Muscle of leg (tissue), 11 donors: Measurements from ENCODE around the gene SSTR5. TPM values are rescaled to one million over a fixed set of nuclear protein-coding genes. Genes with fewer than 3 reads are reported as not detected.
A peak's percentile ranks its signal among the peaks of the same experiment; 100 is the strongest.

Experiments used
- DNase-seq: peaks from one replicate; pipeline ENCODE4 v3.0.0; 2013
- H3K27ac ChIP-seq: one replicate; pipeline ENCODE4 v1.5.1; 2013; ENCODE audit warnings: mild to moderate bottlenecking, low read length, control low read depth
- H3K27me3 ChIP-seq: one replicate; pipeline ENCODE4 v1.6.1; 2013; ENCODE audit warnings: low read length; ENCODE audit not compliant: control insufficient read depth, insufficient read depth
- H3K36me3 ChIP-seq: one replicate; pipeline ENCODE4 v1.6.1; 2013; ENCODE audit warnings: low read length; ENCODE audit not compliant: control insufficient read depth, insufficient read depth
- H3K4me1 ChIP-seq: one replicate; pipeline ENCODE4 v1.6.1; 2013; ENCODE audit warnings: low read length; ENCODE audit not compliant: control insufficient read depth, insufficient read depth
- H3K4me3 ChIP-seq: one replicate; pipeline ENCODE4 v1.5.1; 2013; ENCODE audit warnings: low read length, control low read depth
- H3K9me3 ChIP-seq: replicated peaks from 2 replicates; pipeline ENCODE4 v1.6.1; 2013; ENCODE audit warnings: low read depth, low read length; ENCODE audit not compliant: control insufficient read depth
- WGBS: methylation state at CpG from one replicate; pipeline ENCODE4 v1.1.5; 2013; ENCODE audit warnings: missing lambda C conversion rate; ENCODE audit not compliant: insufficient coverage; 5-methylcytosine and 5-hydroxymethylcytosine counted together
- polyA plus RNA-seq, 8 donors: library from polyadenylated mRNA; unstranded; fragments of 120-200 nt; gene quantifications; one replicate each; pipeline versions ENCODE4 v1.2.1 to v1.2.3, GENCODE V29; 2013; ENCODE audit warnings: inconsistent platforms in 1 of 8, low replicate concordance in 1 of 8; ENCODE audit not compliant: insufficient read length in 8 of 8, insufficient read depth in 1 of 8
- total RNA-seq: library from RNA; stranded (reverse); fragments of 120-200 nt; gene quantifications from one replicate; pipeline ENCODE4 v1.2.4, GENCODE V29; 2013

Gene SSTR5
- total and polyA plus RNA-seq, 9 donors = 0.08 to 0.13 (median 0.10) TPM; not detected in 6

- H3K4me3 ChIP-seq = no peak overlapping the region
- peaks cover 94% of the 10 kb centered on the region for H3K4me1 ChIP-seq
- no peaks in the 10 kb centered on the region for H3K36me3 ChIP-seq
- peaks cover 26% of the 10 kb centered on the region for H3K27me3 ChIP-seq
- DNase-seq = no peak
- H3K27ac ChIP-seq = peak overlapping the region; percentile 76
- H3K9me3 ChIP-seq = no peaks in the 10 kb centered on the region
- 54% methylated on average over 6 of the region's 9 CpGs for WGBS
These were observed 25.4 kb upstream of the SSTR5 start for GRCh38 chr16:1047123-1047522.

- peaks cover 23% of the 10 kb centered on the region for H3K27me3 ChIP-seq
- H3K36me3 ChIP-seq = no peaks in the 10 kb centered on the region
- H3K4me3 ChIP-seq = no peak overlapping the region
- WGBS = 61% methylated on average over 14 of the region's 16 CpGs
- peak overlapping the region; percentile 62 for H3K27ac ChIP-seq
- peaks cover 95% of the 10 kb centered on the region for H3K4me1 ChIP-seq
- no peaks in the 10 kb centered on the region for H3K9me3 ChIP-seq
- no peak for DNase-seq
These were observed 24.7 kb upstream of the SSTR5 start for GRCh38 chr16:1047801-1048200.

GRCh38 chr16:1048442-1049112 is 24.0 kb upstream of the SSTR5 start:
- Histone ChIP-seq H3K4me3 (no peak overlapping the region), H3K4me1 (peaks cover 98% of the 10 kb centered on the region), H3K27me3 (peaks cover 20% of the 10 kb centered on the region), H3K9me3 (no peaks in the 10 kb centered on the region), H3K36me3 (no peaks in the 10 kb centered on the region), H3K27ac (peak overlapping the region; percentile 62)
- WGBS = 14% methylated on average over 37 of the region's 37 CpGs
- DNase-seq = peak; percentile 95

- H3K4me1 ChIP-seq = peaks cover 98% of the 10 kb centered on the region
- no peaks in the 10 kb centered on the region for H3K36me3 ChIP-seq
- H3K9me3 ChIP-seq = no peaks in the 10 kb centered on the region
- 66% methylated on average over 30 of the region's 31 CpGs for WGBS
- H3K27me3 ChIP-seq = peaks cover 17% of the 10 kb centered on the region
- no peak for DNase-seq
- H3K27ac ChIP-seq = peak overlapping the region; percentile 74
- H3K4me3 ChIP-seq = no peak overlapping the region
These were observed 23.2 kb upstream of the SSTR5 start for GRCh38 chr16:1049113-1049975.

GRCh38 chr16:1049976-1050247 is 22.6 kb upstream of the SSTR5 start:
- no peaks in the 10 kb centered on the region for H3K9me3 ChIP-seq
- peaks cover 98% of the 10 kb centered on the region for H3K4me1 ChIP-seq
- H3K4me3 ChIP-seq = no peak overlapping the region
- no peaks in the 10 kb centered on the region for H3K36me3 ChIP-seq
- WGBS = 75% methylated on average over 11 of the region's 11 CpGs
- H3K27me3 ChIP-seq = peaks cover 13% of the 10 kb centered on the region
- H3K27ac ChIP-seq = peak overlapping the region; percentile 74
- no peak for DNase-seq

- no peak overlapping the region for H3K4me3 ChIP-seq
- no peaks in the 10 kb centered on the region for H3K9me3 ChIP-seq
- peaks cover 98% of the 10 kb centered on the region for H3K4me1 ChIP-seq
- no peaks in the 10 kb centered on the region for H3K36me3 ChIP-seq
- peaks cover 11% of the 10 kb centered on the region for H3K27me3 ChIP-seq
- WGBS = 37% methylated on average over 24 of the region's 30 CpGs
- peak overlapping the region; percentile 74 for H3K27ac ChIP-seq
- DNase-seq = peak; percentile 92
These were observed 22.0 kb upstream of the SSTR5 start for GRCh38 chr16:1050516-1050915.

- DNase-seq = no peak
- Histone ChIP-seq H3K27me3 (peaks cover 10% of the 10 kb centered on the region), H3K9me3 (no peaks in the 10 kb centered on the region), H3K36me3 (no peaks in the 10 kb centered on the region), H3K4me1 (peaks cover 98% of the 10 kb centered on the region), H3K4me3 (no peak overlapping the region), H3K27ac (peak overlapping the region; percentile 51)
- 32% methylated on average over 8 of the region's 15 CpGs for whole genome bisulfite sequencing
These were observed 21.6 kb upstream of the SSTR5 start for GRCh38 chr16:1050921-1051320.

GRCh38 chr16:1051446-1051845 is 21.1 kb upstream of the SSTR5 start:
- peaks cover 6% of the 10 kb centered on the region for H3K27me3 ChIP-seq

GRCh38 chr16:1052721-1053120 is 19.8 kb upstream of the SSTR5 start:
- H3K27ac ChIP-seq = peak overlapping the region; percentile 62
- WGBS = 70% methylated on average over 7 of the region's 9 CpGs
- no peak overlapping the region for H3K4me3 ChIP-seq
- H3K9me3 ChIP-seq = peaks cover 3% of the 10 kb centered on the region
- H3K4me1 ChIP-seq = peaks cover 94% of the 10 kb centered on the region
- no peak for DNase-seq
- H3K27me3 ChIP-seq = peaks cover 6% of the 10 kb centered on the region
- no peaks in the 10 kb centered on the region for H3K36me3 ChIP-seq

More at GRCh38 chr16:1051446-1051845, 21.1 kb upstream of the SSTR5 start:
- H3K36me3 ChIP-seq = no peaks in the 10 kb centered on the region
- no peak for DNase-seq
- WGBS = 87% methylated on average over 5 of the region's 17 CpGs
- H3K9me3 ChIP-seq = no peaks in the 10 kb centered on the region
- peak overlapping the region; percentile 51 for H3K27ac ChIP-seq
- no peak overlapping the region for H3K4me3 ChIP-seq
- peaks cover 95% of the 10 kb centered on the region for H3K4me1 ChIP-seq

- WGBS = 36% methylated on average over 12 of the region's 14 CpGs
- peak overlapping the region; percentile 62 for H3K27ac ChIP-seq
- no peaks in the 10 kb centered on the region for H3K36me3 ChIP-seq
- H3K9me3 ChIP-seq = peaks cover 3% of the 10 kb centered on the region
- peak; percentile 91 for DNase-seq
- peaks cover 6% of the 10 kb centered on the region for H3K27me3 ChIP-seq
- peaks cover 92% of the 10 kb centered on the region for H3K4me1 ChIP-seq
- H3K4me3 ChIP-seq = no peak overlapping the region
These were observed 19.4 kb upstream of the SSTR5 start for GRCh38 chr16:1053121-1053521.
